NCI-H2081 treated with DMSO at 0.1 percent for 48 hours (cell line): ENCODE measurements around the gene SCARF2.
"Not testable (repeated sequence)": the region's sequence is repeated elsewhere in the genome, so short reads cannot be mapped to it uniquely, and the experiment has no call there.

Source experiments
- DNase-seq: peaks from one replicate; lab custom pipeline; 2025; lab: John Stamatoyannopoulos, UW

The SCARF2 gene

DNA sequence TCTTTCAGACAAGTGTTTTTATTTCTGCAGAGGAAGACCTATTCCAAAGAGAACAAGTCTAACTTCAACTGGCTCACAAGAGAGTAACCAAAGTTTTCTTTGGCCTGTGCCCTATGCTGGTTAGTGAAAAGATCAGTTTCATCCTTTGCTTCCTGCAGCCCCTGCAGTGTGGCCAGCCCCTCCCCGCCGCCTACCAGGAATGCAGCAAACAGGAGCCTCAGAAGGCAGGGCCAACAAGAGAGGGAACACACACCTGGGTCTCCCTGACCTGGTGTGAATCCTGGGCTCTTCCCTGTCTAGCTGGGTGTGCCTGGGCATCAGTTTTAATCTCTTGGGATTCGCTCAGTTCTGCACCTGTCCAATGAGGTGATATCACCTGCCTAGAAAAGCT is 21.5 kb upstream of the SCARF2 start:
- no peak for DNase-seq

DNA sequence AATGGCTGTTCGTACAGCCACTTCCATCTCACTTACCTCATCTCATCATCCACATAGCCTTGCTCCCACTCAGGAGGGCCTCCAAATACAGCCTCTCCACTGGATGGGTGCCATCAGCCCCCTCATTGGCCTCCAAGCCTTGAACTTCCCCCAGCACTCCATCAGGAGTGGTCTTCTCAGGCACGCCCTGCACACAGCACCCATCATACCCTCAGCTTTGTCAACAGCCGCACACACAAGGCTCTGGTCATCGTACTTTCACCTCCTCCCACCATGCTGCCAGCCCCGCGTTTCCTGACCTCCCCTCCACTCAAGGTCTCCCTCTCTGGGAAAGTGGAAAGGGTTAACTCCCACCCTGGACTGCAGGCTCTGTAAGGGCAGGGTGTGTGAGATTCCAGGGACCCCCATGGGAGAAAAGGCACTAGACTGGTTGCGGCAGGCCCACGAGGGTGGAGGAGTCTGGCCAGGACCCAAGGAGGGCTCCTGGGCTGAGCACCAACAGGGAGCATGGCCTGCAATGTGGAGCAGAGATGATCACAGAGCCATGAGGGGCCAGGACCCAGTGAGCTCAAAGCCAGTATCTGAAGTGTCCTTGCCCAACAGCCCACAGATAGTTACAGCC is 21.0 kb upstream of the SCARF2 start:
- DNase-seq = no peak

DNA sequence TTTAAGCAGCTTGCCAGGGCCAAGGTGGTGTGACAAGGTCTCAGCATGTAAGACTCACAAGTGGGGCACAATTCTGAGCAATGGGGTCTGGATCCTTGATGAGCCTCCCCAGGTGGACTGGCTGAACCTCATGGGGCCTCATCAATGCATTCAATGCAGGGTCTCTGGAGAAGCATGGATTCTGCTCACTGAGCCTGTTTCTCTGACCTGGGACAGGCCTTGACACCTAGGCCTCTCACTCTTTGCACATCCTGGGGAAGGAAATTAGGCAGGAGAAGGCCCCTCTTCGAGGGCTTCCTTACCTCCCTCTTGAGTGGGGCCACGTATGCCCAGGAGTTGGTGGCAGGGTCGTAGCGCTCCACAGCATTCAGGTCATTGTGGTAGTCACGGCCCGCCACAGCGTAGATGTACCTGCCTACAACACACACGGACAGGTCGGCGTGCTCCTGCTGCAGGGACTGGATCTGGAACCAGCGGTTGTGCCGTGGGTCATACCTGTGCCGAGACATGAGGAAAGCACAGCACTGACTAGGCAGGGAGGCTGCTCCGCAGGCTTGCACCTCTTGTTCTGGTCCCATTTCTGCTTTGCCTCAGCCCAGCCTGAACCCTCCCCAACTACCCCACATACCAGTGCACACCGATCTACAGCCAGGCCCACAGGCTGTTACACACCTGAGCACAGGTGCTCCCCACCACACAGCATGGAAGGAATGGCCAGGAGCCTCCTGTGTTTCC is 20.0 kb upstream of the SCARF2 start:
- no peak for DNase-seq

DNA sequence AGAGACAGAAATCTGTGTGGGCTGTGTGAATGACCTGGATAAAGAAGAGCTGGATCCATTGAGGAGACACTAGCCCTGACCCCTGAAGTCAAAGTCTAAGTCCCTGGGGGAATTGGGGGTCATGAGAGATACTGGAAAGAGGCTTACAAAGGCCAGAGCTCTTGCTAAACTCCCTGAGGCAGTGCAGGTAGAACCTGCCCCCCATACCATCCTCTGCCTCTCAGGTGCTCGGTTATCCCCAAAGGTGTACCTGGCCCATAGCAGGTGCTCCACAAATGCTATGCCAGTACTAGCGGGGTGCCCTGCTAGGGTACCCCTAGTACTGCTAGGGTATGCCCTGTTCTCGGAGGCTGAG is 19.1 kb upstream of the SCARF2 start:
- no peak for DNase-seq

DNA sequence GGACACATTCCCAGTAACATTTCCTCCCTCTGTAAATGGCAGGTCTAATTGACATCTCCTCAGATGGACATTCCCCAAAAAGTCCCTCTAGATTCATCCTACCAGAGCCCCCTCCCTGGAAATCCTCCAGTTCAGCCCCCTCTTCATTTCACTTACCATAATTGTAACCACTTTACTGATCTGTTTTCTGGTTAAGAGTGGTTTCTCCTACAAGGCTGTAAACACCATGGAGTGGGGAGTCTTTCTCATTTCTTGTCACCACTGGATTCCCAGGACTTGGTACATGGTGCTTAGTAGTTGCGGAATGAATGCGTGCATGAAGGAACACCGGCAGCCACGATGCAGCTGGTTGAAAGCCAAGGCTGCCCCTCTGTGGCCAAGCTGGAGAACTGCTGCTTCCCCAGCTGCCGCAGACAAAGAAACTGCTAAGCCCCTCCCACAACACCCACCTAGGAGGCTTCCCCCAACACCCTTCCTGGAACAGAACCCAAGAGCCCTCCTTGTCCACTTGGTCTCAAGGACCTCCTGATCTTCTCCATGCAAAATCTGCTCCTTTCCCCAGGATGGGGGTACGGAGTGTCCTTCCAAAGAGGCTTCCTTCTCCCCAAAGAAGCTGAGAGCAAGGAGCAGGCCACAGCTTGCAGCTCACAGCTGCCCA is 18.6 kb upstream of the SCARF2 start:
- DNase-seq = no peak

DNA sequence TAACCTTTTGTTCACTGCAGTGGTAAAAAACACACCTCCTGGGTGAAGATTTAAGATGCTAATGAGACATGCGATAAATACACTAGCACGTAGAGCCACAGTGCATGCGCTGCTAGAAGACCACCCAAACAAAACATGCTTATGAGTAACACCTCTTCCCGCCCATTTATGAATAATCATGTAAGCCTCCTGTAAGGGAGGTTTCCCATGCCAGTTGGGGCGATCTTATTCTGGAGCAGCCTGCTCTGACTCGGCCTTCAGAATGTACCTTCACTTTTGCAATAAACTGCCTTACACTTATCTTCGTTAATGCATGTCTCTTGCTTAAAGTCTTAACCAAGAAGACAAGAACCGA is 18.1 kb upstream of the SCARF2 start:
- no peak for DNase-seq

DNA sequence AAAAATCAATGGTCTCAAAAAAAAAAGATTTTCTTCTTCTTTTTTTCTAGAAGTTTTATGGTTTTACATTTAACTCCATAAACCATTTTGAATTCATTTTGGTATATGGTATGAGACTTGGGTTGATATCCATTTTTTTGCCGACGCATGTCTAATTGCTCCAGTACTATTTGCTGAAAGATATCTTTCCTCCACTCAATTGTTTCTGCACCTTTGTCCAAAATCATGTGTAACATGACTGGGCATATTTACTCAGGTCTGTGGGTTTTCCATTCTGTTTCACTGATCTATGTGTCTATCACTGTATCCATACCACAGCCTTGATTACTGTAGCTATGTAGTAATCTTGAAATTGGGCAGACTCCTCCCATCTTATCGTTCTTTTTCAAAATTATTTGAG is 15.6 kb upstream of the SCARF2 start:
- DNase-seq = no peak

DNA sequence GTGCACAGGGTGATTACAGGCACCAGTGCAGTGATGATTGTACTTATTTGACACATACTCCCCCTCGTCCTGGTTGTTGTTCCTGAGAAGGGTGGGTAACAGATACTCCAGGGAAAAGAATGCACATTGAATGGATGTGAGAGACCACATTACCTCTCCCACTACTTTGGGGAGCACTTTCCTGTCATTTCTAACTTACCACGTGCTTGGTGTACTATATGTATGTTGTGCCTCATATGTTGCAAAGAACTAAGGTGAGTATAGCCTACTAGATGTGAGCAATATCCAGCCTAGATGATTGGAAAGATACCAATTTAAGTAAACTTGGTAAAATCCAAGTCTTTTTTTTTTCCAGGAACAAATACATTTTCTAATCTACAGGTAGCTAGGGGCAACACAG is 14.3 kb upstream of the SCARF2 start:
- no peak for DNase-seq

DNA sequence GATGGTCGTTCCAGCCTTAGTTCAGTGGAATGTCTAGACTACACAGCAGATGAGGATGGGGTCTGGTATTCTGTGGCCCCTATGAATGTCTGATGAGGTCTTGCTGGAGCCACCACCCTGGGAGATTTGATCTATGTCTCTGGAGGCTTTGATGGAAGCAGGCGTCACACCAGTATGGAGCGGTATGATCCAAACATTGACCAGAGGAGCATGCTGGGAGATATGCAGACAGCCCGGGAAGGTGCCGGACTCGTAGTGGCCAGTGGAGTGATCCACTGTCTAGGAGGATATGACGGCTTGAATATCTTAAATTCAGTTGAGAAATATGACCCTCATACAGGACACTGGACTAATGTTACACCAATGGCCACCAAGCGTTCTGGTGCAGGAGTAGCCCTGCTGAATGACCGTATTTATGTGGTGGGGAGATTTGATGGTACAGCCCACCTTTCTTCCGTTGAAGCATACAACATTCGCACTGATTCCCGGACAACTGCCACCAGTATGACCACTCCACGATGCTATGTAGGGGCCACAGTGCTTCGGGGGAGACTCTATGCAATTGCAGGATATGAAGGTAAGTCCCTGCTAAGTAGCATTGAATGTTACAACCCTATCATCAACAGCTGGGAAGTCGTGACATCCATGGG is 13.6 kb upstream of the SCARF2 start:
- not testable (repeated sequence) for DNase-seq

DNA sequence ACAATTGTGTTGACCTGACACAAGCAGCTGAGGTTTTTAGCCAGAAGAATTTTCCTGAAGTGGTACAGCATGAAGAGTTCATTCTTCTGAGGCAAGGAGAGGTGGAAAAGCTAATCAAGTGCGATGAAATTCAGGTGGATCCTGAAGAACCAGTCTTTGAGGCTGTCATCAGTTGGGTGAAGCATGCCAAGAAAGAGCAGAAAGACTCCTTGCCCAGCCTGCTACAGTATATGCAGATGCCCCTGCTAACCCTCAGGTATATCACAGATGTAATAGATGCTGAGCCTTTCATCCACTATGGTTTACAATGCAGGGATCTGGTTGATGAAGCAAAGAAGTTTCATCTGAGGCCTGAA is 12.9 kb upstream of the SCARF2 start:
- no peak for DNase-seq

DNA sequence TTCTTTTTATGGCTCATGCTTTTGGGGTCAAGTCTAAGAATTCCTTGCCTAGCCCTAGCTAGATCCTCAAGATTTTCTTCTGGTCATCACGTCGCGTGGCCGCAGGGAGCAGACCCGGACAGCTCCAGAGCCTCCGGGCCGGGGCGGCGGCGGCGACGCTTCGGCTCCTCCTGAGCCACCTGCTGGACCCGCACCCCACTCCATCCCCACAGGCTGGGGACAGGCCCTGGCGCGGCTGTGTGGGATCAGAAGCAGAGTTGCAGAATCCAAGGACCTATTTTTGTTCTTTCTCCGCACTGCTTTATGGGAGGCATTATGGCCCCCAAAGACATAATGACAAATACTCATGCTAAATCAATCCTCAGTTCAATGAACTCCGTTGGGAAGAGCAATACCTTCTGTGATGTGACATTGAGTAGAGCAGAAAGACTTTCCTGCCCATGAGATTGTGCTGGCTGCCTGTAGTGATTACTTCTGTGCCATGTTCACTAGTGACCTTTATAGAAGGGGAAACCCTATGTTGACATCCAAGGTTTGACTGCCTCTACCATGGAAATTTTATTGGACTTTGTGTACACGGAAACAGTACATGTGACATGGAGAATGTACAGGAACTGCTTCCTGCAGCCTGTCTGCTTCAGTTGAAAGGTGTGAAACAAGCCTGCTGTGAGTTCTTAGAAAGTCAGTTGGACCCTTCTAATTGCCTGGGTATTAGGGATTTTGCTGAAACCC is 12.4 kb upstream of the SCARF2 start:
- no peak for DNase-seq

DNA sequence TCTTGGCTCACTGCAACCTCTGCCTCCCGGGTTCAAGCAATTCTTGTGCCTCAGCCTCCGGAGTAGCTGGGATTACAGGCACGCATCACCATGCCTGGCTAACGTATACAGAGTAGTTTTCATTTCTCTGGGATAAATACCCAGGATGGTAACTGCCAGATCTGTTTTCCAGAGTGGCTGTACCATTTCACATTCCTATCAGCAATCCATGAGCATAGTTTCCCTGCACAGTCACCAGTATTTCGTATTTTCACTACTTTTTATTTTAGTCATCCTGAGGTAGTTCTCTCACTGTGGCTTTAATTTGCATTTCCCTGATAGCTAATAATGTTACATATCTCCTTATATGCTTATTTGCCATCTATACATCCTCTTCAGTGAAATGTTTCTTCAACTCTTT is 11.0 kb upstream of the SCARF2 start:
- DNase-seq = no peak

DNA sequence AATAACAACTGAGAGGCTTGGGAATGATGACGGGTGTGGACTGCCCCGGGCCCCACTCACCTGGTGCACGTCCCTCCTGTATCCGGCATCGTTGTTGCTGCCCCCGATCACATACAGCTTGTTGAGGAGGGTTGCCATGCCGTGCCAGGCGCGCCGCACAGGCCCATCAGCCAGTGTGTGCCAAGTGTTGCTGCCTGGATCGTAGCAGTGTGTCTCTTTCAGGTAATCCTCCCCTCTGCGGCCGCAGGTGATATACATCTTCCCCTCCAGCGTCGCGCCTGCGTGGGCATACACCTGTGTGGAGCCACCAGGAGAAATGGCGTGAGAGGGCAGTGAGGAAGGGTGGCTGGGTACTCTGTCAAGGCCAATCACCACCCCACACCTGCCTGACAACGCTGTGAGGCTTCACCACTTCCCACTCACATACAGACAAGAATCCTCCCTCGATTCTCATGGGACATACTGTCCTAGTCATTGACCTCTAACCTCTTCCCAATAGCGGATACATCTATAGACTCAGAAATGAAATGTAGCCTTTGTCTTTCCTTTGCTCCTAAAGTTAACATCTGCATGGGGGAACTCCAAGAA is 8.9 kb upstream of the SCARF2 start:
- no peak for DNase-seq

DNA sequence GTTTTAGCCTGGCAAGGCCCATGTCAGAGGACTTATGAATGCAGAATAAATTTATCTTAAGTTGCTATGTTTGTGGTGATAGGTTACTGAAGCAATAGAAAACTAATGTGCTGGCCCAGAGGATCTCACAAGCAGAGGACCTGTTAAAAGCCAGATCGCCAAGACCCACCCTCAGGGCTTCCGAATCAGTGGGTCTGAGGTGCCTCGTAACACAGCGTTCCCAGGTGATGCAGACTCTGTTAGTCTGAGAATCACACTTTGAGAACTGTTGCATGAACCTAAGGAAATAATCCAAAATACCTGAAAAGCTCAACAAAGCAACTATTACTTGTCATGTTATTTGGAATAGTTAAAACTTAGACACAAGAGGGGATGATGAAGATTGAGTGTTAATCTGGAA is 6.7 kb upstream of the SCARF2 start:
- DNase-seq = no peak

DNA sequence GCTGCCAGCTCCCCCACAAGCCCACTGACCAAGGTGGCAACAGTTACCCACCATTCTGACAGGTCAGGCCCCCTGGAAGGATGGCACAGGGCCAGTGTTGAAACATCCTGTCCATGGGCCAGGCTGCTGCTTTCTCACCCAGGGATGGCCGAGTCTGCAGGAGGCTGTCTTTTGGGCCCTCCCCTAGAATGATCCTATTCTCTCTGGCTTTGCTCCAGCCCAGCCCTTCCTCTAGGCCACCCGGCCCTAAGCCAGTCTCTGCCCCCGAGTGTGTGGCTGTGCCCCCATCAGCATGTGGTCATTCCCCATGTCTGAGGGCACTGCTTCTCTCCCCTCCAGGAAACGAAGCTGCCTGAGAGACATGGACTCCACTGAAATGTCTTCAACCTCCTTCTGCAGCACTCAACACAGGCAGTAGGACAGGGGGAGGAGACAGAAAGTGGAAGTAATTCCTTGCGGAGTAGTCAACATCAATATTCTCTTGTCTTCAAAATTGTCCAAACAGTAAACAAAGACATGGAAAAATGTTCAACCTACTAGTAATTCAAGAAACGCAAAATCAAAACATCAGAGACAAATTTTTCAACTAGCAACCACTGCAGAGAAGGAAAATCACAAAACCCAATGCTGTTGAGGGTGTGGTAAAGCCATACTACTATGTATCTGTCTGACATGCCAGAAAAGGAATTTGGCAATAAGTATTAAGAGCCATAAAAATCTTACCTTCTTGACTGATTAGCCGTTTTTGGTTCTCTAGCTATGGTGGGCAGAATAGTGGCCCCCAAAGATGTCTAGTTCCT is 5.1 kb upstream of the SCARF2 start:
- no peak for DNase-seq

DNA sequence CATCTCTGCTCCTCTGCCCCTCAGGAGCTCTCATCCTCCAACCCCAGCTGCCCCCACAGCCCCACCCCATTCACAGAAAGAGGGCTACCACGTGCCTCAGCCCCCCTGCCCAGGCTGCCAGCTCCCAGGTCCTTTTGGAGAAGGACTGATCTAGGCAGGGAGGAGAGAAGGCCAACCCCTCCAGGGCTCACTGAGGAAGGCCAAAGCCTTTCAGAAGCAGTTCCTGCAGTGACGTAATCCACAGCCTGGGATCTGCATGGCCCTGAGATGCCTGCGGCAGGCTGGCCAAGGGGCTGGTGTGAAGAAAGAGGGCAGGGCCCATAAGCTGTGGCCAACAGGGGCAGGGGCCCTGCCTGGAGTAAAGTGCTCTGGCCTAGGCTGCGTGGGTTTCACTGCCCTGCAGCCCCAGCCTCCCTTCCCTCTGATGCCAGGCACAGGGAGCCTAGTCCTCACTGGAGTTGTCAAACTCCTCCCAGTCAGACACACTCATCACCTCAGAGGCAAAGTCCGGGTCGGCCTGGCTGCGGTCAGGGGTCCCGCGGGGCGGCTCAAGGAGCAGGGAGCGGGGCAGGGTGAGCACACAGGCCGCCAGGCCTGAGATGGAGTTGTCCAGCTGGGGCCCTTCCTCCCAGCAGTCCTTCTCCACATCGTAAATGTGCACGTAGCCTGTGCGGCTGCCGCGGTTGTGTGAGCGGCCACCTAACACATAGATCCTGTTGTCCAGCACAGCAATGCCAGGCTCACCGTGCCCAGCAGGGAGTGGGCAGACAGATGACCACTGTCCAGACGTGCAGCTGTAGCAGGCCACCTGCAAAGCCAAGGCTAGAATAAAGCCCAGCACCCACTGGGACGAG is 4.2 kb upstream of the SCARF2 start:
- DNase-seq = no peak

DNA sequence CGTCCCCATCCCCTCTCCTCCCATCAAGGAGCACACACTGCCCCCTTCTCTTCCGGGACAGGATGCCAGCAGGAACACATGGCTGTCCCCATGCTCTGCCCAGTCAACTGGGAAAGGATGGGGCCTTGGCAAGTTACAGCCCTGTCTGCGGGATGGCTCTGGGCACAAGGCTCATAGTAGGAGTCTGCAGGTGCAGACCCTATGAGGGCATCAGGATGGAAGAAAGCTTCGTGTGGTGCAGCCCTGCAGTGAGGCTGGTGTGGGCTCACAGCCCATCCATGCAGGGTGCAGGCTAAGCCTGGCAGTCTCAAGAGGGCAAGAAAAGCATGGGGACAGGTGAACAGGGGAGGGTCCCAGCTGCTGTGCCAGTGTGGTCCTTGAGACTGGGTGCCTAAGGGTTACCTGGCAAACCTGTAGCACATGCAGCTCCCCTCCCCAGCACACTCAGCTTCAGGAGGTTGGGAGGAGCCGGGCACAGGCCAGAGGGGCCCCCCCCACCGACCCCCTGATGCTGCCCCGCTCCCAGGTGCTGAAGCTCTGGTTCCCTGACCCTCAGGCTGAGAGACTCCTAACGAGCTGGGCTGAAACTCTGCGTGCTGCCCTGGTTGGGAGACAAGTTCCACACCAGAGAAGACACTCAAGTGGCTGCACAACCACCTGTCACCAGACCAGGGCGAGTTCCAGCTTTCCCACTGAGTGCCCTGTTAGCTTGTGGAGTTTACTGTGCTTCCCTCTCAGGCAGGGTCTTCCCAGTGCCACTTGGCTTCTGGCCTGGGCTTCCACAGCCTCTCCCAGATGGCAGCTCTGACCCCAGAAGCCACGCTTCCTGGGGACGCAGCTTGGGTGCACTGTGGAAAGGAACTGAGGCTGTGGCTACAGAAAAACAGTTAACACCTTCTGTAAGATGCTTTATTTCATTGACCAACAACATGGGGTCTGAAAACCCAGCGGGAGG is 3.3 kb upstream of the SCARF2 start:
- DNase-seq = no peak

DNA sequence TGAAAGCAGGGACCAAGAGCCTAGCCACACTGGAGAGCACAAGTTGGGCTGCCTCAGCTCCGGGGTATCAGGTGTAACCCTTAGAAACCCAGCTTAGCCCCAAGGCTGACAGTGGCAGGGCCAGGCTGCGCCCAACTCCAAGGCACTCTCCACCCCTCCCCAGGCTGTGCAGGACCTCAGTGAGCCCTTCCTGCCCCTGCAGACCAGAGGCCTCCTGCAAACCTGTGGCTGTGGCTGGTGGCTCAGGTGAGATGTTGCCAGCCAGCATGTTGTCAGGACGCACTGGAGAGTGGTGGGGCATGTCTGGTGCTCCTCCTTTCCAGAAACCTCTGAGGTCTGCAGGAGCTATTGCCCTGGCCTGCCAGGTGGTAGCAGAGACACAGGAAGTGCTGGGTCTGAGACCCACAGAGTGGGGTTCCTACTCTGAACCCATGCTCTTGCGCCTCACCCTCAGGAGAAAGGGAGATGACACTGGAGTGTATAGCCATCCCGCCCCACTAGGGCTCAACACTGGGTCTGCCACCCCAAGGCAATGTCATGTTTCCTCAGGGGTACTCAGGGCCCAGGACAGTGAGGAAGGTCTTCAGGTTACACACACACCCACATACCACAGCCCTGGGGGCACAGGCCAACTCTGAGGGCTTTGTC is 2.4 kb upstream of the SCARF2 start:
- no peak for DNase-seq

DNA sequence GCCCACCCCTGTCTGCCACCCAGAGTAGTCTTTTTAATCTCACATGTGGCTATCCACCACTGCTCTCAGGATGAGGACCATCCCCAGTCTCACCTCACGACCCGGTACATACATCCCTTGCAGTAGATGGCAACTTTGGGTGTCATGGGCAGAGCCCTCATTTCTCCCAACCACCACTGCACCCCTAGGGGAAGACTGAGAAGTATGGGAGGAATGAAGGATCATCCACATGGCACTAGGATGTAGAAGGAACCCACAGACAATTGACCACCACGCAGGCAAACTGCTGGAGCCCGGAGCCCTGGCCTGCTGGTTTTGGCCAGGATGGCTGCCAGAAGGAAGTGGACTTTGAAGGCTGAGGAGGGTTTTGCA is 1.9 kb upstream of the SCARF2 start:
- DNase-seq = no peak
